ENCODE data around the gene MSRB3. TPM values are rescaled to one million over a fixed set of nuclear protein-coding genes. Genes with fewer than 3 reads are reported as not detected.

Gene MSRB3
- total RNA-seq, 2 donors from 2014 or later: not detected

DNA sequence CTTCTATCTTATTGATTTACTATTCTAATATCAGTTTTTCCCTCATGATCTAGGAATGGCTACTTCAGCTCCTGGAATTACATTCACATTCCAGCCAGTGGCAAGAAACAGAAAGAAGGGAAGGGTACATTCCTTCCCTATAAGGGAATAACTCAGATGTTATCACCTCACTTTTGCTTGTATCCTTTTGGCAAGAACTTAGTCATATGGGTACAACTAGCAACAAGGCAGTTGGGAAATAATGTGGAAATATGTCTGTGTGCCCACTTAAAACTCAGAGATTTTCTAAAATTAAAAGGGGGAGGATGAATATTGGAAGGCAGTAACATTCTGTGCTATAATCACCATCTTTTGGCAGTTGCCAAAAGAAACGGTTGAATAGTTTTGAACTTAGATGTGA, 85.6 kb downstream of the MSRB3 start:
- no peaks in the 10 kb centered on the region for H3K36me3 Mint-ChIP-seq (ENCODE audit: low read depth)
- no peak overlapping the region for H3K4me3 Mint-ChIP-seq
- H3K27me3 Mint-ChIP-seq: peaks cover 3% of the 10 kb centered on the region
- H3K9me3 Mint-ChIP-seq: no peaks in the 10 kb centered on the region
- H3K27ac Mint-ChIP-seq: no peak overlapping the region
- no peaks in the 10 kb centered on the region for H3K4me1 Mint-ChIP-seq
- ATAC-seq (replicated peaks): no peak

DNA sequence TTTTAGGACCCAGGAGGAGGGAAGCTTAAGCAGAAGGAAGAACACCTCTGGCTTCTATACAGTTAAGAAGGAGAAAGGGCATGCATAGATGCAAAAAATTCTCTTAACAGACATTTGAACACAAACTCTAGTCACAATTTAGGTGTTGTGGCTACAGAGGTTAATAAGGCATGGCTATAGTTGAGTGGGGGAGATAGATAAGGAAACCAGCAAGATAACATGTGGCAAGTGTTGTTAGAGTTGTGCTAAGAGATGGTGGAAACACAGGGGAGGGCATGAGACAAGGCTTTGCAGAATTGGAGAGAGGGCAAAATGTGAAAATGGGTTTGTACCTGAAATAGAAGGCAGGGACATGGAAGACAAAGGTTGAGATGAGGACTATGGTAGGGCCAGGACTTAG, 88.9 kb downstream of the MSRB3 start:
- Mint-ChIP-seq H3K9me3 (no peaks in the 10 kb centered on the region), H3K36me3 (ENCODE audit: low read depth) (no peaks in the 10 kb centered on the region), H3K4me3 (no peak overlapping the region), H3K4me1 (no peaks in the 10 kb centered on the region), H3K27ac (no peak overlapping the region), H3K27me3 (peaks cover 2% of the 10 kb centered on the region)
- ATAC-seq (replicated peaks): no peak

DNA sequence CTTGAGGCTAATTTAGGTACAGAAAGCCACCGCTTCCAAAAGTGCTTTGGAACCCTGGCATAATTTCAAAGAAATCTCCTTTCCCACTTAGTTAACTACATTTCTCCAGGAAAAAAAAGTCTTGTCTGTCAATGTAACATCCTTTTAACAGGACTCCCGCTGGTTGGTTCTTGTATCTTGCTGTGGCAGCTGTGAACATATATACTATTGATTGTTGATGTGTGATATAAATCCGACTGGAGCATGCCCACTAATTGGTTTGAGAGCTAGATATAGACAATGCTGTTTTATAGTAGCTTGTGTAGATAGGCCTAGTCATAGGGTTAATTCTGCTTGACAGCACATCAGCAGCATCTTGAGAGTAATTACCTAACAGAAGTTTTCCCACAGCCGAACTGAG, 89.6 kb downstream of the MSRB3 start:
- no peak for ATAC-seq (replicated peaks)
- H3K36me3 Mint-ChIP-seq (ENCODE audit: low read depth): no peaks in the 10 kb centered on the region
- H3K4me1 Mint-ChIP-seq: no peaks in the 10 kb centered on the region
- no peak overlapping the region for H3K4me3 Mint-ChIP-seq
- no peaks in the 10 kb centered on the region for H3K9me3 Mint-ChIP-seq
- no peaks in the 10 kb centered on the region for H3K27me3 Mint-ChIP-seq
- no peak overlapping the region for H3K27ac Mint-ChIP-seq

DNA sequence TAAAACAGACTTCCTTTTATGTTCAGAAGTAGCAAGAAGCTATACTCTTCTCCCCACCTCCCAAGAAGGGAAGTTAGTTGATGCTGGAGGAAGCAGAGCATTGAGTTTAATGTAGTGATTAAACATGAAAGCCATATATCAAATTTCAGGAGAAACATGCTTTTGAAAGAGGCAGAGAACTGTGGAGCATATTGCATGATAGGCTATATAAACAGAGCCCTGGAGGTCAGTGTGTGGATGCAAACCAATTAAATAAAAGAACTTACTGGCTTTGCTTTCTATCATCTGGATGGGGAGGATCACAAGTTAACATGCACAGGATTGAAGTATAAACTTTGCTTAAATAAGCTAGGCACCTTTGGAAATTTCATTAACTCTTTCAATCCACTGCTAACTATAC, 94.1 kb downstream of the MSRB3 start:
- Mint-ChIP-seq H3K27ac (no peak overlapping the region), H3K36me3 (ENCODE audit: low read depth) (no peaks in the 10 kb centered on the region), H3K4me1 (no peaks in the 10 kb centered on the region), H3K9me3 (no peaks in the 10 kb centered on the region), H3K27me3 (no peaks in the 10 kb centered on the region), H3K4me3 (no peak overlapping the region)
- no peak for ATAC-seq (replicated peaks)

DNA sequence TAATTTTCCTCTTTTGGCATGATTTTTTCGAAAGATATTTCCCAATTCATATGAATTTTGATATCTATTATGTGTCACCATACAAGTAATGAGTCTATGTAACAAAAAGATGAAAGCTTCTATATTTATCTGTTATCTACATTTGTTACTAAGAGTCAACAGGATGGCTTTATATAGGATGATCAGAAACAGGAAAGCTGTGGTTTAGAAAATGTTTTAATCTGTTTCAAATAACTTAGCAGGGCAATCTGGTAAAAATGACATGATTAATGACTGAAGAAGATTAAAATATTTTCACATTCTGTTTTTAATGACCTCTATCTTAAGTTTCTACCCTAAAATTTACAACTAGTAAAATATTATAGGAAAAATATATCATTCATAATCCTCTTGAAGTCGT, 105.8 kb downstream of the MSRB3 start:
- Mint-ChIP-seq H3K4me1 (no peaks in the 10 kb centered on the region), H3K27ac (no peak overlapping the region), H3K9me3 (no peaks in the 10 kb centered on the region), H3K36me3 (ENCODE audit: low read depth) (no peaks in the 10 kb centered on the region), H3K27me3 (no peaks in the 10 kb centered on the region), H3K4me3 (no peak overlapping the region)
- ATAC-seq (replicated peaks): no peak

DNA sequence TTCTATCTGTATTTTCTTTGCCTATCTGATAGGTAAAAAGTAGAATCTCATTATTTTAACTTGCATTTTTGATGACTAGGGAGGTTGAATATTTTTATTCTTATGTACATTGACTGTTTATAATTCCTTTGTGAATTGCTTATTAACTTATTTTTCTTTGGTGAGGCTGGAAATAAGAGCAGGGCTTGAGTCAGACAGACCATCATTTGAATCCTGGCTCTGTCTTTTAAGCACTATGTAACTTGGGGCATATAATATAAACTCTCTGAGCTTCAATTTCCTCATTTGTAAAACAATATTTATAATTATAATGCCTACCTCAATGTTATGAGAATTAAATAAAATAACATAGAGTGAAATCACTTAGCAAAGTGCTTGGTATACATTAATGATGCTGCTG, 108.9 kb downstream of the MSRB3 start:
- Mint-ChIP-seq H3K27me3 (peaks cover 3% of the 10 kb centered on the region), H3K4me1 (no peaks in the 10 kb centered on the region), H3K36me3 (ENCODE audit: low read depth) (no peaks in the 10 kb centered on the region), H3K4me3 (no peak overlapping the region), H3K27ac (no peak overlapping the region), H3K9me3 (no peaks in the 10 kb centered on the region)
- no peak for ATAC-seq (replicated peaks)

DNA sequence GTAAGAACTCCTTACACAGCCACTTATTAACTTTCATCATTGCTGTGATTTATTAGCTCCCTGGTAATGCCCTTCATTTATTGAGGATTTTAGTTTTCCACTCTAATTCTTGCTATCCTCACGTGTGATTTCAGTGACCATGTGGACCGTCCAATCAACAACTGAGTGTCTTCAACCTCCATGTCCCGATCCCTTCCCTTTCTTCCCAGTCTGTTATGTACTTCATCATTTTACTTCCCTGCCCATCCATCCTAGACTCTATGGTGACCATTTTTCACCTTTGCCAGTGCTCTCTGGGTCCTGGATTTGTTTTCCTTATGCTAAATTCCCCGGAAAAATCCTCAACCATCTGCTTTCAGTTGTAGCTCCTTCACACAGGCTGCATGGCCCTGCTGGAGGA, 111.0 kb downstream of the MSRB3 start:
- H3K4me1 Mint-ChIP-seq: no peaks in the 10 kb centered on the region
- peaks cover 3% of the 10 kb centered on the region for H3K27me3 Mint-ChIP-seq
- no peaks in the 10 kb centered on the region for H3K36me3 Mint-ChIP-seq (ENCODE audit: low read depth)
- no peak overlapping the region for H3K27ac Mint-ChIP-seq
- no peak overlapping the region for H3K4me3 Mint-ChIP-seq
- H3K9me3 Mint-ChIP-seq: no peaks in the 10 kb centered on the region
- no peak for ATAC-seq (replicated peaks)

DNA sequence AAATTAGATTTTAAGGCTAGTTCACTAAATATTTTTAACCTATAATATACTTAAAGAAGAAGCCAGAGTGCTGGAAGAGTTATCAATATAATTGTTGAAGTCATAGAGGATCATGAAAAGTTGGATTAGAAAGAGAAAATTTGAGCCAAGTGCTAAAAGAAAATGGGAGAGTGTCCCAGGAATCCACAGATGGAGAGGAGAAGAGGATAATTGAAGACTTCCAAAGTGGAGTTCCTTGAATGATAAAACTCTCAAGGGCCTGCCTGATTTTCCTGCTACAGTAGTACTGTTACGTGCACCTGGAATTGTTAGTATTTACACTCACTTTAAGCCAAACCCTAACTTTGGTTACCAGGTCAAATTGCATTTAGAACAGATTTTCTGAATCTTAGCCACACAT, 113.2 kb downstream of the MSRB3 start:
- Mint-ChIP-seq H3K27ac (no peak overlapping the region), H3K27me3 (peaks cover 3% of the 10 kb centered on the region), H3K9me3 (no peaks in the 10 kb centered on the region), H3K4me1 (no peaks in the 10 kb centered on the region), H3K36me3 (ENCODE audit: low read depth) (no peaks in the 10 kb centered on the region), H3K4me3 (no peak overlapping the region)
- ATAC-seq (replicated peaks): no peak

DNA sequence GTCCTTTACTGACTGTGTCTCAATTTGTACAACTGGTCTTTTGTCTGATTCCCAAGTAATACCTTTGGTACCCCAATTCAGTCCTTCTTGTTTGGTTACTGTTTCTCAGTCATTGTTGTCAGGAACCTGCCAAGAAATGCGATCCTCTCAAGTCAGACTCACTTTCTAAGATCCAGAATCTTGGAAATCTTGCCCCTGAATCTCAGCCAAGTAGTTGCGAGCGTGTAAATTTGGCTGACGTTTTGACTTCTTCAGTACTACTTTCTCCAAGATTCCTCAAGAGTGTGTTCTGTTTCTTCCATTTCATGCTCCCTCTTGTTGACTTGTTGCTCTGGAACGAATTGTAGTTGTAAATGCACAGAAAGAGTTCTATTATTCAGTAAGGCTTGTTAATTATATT, 114.0 kb downstream of the MSRB3 start:
- Mint-ChIP-seq H3K36me3 (ENCODE audit: low read depth) (no peaks in the 10 kb centered on the region), H3K27me3 (peaks cover 3% of the 10 kb centered on the region), H3K4me3 (no peak overlapping the region), H3K4me1 (no peaks in the 10 kb centered on the region), H3K27ac (no peak overlapping the region), H3K9me3 (no peaks in the 10 kb centered on the region)
- ATAC-seq (replicated peaks): no peak

DNA sequence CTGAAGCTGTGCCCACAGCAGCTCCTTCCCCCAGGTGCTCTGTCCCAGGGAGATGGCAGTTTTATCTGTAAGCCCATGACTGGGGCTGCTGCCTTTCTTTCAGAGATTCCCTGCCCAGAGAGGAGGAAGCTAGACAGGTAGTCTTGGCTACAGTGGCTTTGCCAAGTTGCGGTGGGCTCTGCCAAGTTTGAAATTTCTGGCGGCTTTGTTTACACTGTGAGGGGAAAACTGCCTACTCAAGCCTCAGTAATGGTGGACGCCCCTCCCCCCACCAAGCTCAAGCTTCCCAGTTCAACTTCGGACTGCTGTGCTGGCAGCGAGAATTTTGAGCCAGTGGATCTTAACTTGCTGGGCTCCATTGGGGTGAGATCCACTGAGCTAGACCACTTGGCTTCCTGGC, 124.7 kb downstream of the MSRB3 start:
- Mint-ChIP-seq H3K4me1 (no peaks in the 10 kb centered on the region), H3K27ac (no peak overlapping the region), H3K9me3 (peaks cover 6% of the 10 kb centered on the region), H3K27me3 (no peaks in the 10 kb centered on the region), H3K4me3 (no peak overlapping the region), H3K36me3 (ENCODE audit: low read depth) (no peaks in the 10 kb centered on the region)
- no peak for ATAC-seq (replicated peaks)

DNA sequence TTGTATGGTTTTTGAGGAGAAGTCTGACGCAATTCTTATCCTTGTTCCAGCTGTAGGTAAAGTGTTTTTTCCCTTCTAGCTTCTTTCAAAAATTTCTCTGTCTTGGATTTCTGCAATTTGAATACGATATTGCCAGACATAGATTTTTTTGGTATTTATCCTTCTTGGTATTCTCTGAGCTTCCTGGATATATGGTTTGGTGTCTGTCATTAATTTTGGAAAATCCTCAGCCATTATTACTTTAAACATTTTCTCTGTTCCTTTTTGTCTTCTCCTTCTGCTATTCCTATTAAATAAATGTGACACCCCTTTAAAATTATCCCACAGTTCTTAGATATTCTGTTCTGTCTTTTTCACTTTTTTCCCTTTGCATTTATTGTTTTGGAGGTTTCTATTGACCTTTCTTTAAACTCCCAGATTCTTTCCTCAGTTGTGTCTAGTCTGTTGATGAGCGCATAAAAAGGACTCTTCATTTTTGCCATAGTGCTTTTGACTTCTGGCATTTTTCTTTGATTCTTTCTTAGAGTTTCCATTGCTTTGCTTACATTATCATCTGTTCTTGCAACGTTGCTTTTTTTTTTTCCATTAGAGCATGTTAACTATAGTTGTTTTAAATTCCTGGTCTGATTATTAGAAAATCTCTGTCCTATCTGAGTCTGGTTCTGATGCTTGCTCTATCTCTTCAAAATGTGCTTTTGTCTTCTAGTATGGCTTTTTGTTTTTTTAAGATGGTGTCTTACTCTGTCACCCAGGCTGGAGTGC, 129.1 kb downstream of the MSRB3 start:
- peaks cover 6% of the 10 kb centered on the region for H3K9me3 Mint-ChIP-seq
- no peaks in the 10 kb centered on the region for H3K36me3 Mint-ChIP-seq (ENCODE audit: low read depth)
- H3K4me3 Mint-ChIP-seq: no peak overlapping the region
- no peak for ATAC-seq (replicated peaks)
- H3K27me3 Mint-ChIP-seq: no peaks in the 10 kb centered on the region
- H3K27ac Mint-ChIP-seq: no peak overlapping the region
- H3K4me1 Mint-ChIP-seq: no peaks in the 10 kb centered on the region

DNA sequence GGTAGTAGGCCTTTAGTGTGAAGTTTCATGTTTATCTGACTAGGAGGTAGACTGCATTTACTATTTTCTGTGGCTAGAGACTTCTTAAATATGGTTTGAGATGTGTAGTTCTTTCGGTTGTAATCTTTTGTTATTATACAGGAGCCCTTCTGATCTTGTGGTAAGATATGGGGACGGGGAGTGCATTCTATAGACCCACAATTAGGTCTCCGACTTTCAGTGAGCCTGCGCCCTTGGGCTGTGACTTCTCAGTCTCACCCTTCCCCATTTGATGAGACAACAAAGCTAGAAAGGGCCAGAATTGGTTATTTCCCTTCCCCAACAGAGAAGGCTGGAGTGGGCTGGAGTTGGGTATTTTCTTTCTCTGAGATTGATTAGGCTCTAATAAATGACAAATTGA, 130.0 kb downstream of the MSRB3 start:
- no peak overlapping the region for H3K4me3 Mint-ChIP-seq
- H3K4me1 Mint-ChIP-seq: no peaks in the 10 kb centered on the region
- H3K27ac Mint-ChIP-seq: no peak overlapping the region
- H3K9me3 Mint-ChIP-seq: peaks cover 6% of the 10 kb centered on the region
- no peaks in the 10 kb centered on the region for H3K36me3 Mint-ChIP-seq (ENCODE audit: low read depth)
- ATAC-seq (replicated peaks): no peak
- no peaks in the 10 kb centered on the region for H3K27me3 Mint-ChIP-seq

DNA sequence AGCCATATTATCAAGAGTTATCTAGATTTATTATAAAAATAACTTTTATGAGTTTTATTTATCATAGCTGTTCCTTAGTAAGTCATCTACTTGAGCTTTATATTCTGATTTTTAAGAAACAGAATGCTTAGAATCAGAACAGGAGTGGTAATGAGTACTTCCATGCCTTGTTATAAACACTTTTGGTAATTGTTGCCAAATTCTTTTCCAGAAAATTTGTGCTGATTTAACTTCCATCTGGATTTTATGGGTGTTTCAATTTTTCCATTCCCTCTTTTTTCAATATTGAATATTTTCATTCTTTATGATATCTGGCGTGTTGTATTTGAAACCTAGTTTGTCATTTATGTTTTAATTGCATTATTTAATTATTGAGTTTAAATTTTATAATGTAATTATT, 131.2 kb downstream of the MSRB3 start:
- H3K27me3 Mint-ChIP-seq: no peaks in the 10 kb centered on the region

DNA sequence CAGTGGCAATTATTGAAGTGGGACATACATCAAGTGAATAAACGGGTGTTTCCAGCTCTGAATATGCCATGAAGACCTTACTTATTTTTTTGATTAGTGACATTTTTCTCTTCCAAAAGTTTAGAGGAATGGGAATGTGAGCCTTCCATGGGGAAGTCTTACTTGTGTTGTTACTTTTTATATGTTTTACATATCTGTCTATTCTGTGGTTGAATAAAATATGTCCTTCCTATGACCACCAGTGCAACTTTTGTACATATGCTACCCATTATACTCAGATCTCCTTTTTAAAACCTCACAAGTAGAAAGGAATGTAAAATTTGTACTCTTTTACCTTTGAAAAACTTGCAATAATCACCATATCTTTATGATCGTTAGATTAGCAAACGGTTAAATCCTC, 132.7 kb downstream of the MSRB3 start:
- Mint-ChIP-seq H3K4me3 (no peak overlapping the region), H3K9me3 (peaks cover 6% of the 10 kb centered on the region), H3K27me3 (no peaks in the 10 kb centered on the region), H3K27ac (no peak overlapping the region), H3K36me3 (ENCODE audit: low read depth) (no peaks in the 10 kb centered on the region), H3K4me1 (no peaks in the 10 kb centered on the region)
- no peak for ATAC-seq (replicated peaks)

More for the DNA sequence above, 131.2 kb downstream of the MSRB3 start:
- H3K27ac Mint-ChIP-seq: no peak overlapping the region
- no peak for ATAC-seq (replicated peaks)
- no peak overlapping the region for H3K4me3 Mint-ChIP-seq
- no peaks in the 10 kb centered on the region for H3K4me1 Mint-ChIP-seq
- H3K9me3 Mint-ChIP-seq: peaks cover 6% of the 10 kb centered on the region
- no peaks in the 10 kb centered on the region for H3K36me3 Mint-ChIP-seq (ENCODE audit: low read depth)

DNA sequence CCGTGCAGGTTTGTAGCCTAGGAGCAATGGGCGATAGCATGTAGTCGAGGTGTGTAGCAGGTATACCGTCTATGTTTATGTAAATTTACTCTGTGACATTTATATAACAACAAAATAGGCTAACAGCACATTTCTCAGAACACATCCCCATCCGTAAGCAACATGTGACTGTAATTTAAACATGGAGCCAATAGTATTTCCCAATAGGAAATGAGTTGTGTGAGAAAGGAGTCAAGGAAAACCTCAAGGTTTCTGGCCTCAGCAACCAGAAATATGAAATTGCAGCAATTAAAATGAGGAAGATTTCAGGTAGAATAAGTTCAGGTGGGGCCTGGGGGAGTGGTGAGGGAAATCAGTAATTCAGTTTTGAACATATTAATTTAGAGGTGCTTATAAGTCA, 136.0 kb downstream of the MSRB3 start:
- H3K27me3 Mint-ChIP-seq: no peaks in the 10 kb centered on the region
- H3K36me3 Mint-ChIP-seq (ENCODE audit: low read depth): no peaks in the 10 kb centered on the region
- no peak overlapping the region for H3K27ac Mint-ChIP-seq
- no peak overlapping the region for H3K4me3 Mint-ChIP-seq
- peaks cover 6% of the 10 kb centered on the region for H3K9me3 Mint-ChIP-seq
- ATAC-seq (replicated peaks): no peak
- no peaks in the 10 kb centered on the region for H3K4me1 Mint-ChIP-seq

DNA sequence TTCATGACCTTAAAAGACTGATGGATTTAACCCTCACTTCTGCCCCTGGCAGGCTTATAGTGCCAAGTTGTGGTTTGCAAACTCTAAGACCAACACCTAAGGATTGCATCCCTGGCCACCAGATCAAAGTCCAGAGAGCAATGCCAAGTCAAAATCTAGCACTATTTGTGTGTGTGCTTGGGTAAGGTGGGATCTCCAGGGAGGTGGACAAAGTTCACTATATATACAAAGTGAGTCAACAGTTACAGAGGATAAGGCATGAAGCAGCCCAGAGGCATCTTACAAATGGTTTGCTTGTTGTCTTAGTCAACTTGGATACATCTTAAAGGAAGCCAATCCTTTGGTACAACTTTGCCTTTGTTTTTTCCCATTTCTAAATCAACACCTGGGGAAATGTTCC, 137.3 kb downstream of the MSRB3 start:
- Mint-ChIP-seq H3K4me3 (no peak overlapping the region), H3K27ac (no peak overlapping the region), H3K36me3 (ENCODE audit: low read depth) (no peaks in the 10 kb centered on the region), H3K4me1 (no peaks in the 10 kb centered on the region), H3K9me3 (peaks cover 9% of the 10 kb centered on the region), H3K27me3 (no peaks in the 10 kb centered on the region)
- ATAC-seq (replicated peaks): no peak
